PC-3 (cell line): ENCODE data around the gene BASP1. TPM values are rescaled to one million over a fixed set of nuclear protein-coding genes. Genes with fewer than 3 reads are reported as not detected.
A peak's percentile ranks its signal among the peaks of the same experiment; 100 is the strongest.

Experiments used
- ATAC-seq: fragments of 200-7000 bp; cut with Tn5 transposase; 2 replicates; pipeline ENCODE4 v1.9.1; 2020; ENCODE audit warnings: mild to moderate bottlenecking, moderate library complexity
- BruUV-seq: library from RNA; stranded (reverse); fragments of 400-500 nt; replicated peaks from 2 replicates; lab custom pipeline; 2021; lab: Mats Ljungman, UMichigan
- CTCF ChIA-PET: fragments of 300-600 bp; sonication (Branson Sonifier 250); formaldehyde crosslinking; loops from one replicate; lab custom pipeline; 2022; ENCODE audit warnings: antibody characterized with exemption; lab: Charles Lee
- POLR2A ChIA-PET: fragments of 300-600 bp; sonication (Branson Sonifier 250); formaldehyde crosslinking; loops from one replicate; lab custom pipeline; 2022; ENCODE audit warnings: antibody characterized with exemption; ENCODE audit not compliant: unreplicated experiment; lab: Charles Lee
- DNase-seq: peaks from one replicate; pipeline ENCODE4 v3.0.0-alpha.2; 2015
- H2AFZ ChIP-seq: fragments of 300-600 bp; sonication (generic); 2 replicates; pipeline ENCODE4 v1.6.0; 2016; ENCODE audit warnings: antibody characterized with exemption, low read length
- H3F3A ChIP-seq: fragments of 300-600 bp; sonication (generic); one replicate; pipeline ENCODE4 v1.6.0; 2017; ENCODE audit warnings: antibody characterized with exemption, low read length, control low read depth, mild to moderate bottlenecking; ENCODE audit not compliant: unreplicated experiment
- H3K27ac ChIP-seq: fragments of 300-600 bp; sonication (generic); 2 replicates; pipeline ENCODE4 v1.5.1; 2016; ENCODE audit warnings: mild to moderate bottlenecking, low read length
- H3K27me3 ChIP-seq: fragments of 300-600 bp; sonication (generic); 2 replicates; pipeline ENCODE4 v1.6.1; 2016; ENCODE audit warnings: low read length, mixed read lengths
- H3K36me3 ChIP-seq: fragments of 300-600 bp; sonication (generic); 2 replicates; pipeline ENCODE4 v1.6.1; 2016; ENCODE audit warnings: low read depth, mixed run types, low read length, mixed read lengths
- H3K4me1 ChIP-seq: fragments of 300-600 bp; sonication (generic); 2 replicates; pipeline ENCODE4 v1.5.1; 2016; ENCODE audit warnings: low read length; ENCODE audit not compliant: insufficient read depth
- H3K4me2 ChIP-seq: fragments of 300-600 bp; sonication (generic); 2 replicates; pipeline ENCODE4 v1.6.0; 2016; ENCODE audit warnings: low read length
- H3K4me3 ChIP-seq: fragments of 300-600 bp; sonication (generic); 2 replicates; pipeline ENCODE4 v1.5.1; 2016; ENCODE audit warnings: mild to moderate bottlenecking, low read length, mixed read lengths
- H3K79me2 ChIP-seq: fragments of 300-600 bp; sonication (generic); 2 replicates; pipeline ENCODE4 v1.6.1; 2017; ENCODE audit warnings: low read length, mixed read lengths
- H3K9ac ChIP-seq: fragments of 300-600 bp; sonication (generic); 2 replicates; pipeline ENCODE4 v1.6.0; 2016; ENCODE audit warnings: mild to moderate bottlenecking, low read length
- H3K9me2 ChIP-seq: fragments of 300-600 bp; sonication (generic); replicated peaks from 2 replicates; pipeline ENCODE4 v1.6.1; 2016; ENCODE audit warnings: mixed run types, low read length, mixed read lengths
- H3K9me3 ChIP-seq: fragments of 300-600 bp; sonication (generic); 2 replicates; pipeline ENCODE4 v1.6.1; 2016; ENCODE audit warnings: low read length, mixed read lengths
- H4K20me1 ChIP-seq: fragments of 300-600 bp; sonication (generic); 2 replicates; pipeline ENCODE4 v1.6.1; 2016; ENCODE audit warnings: low read length, mixed read lengths
- CTCF ChIP-seq: fragments of 300-600 bp; sonication (generic); conservative IDR thresholded peaks from 2 replicates; pipeline ENCODE4 v1.5.1; 2017; ENCODE audit warnings: antibody characterized with exemption, low read depth, mild to moderate bottlenecking, low read length
- EZH2 ChIP-seq: fragments of 300-600 bp; sonication (generic); IDR thresholded peaks from one replicate; pipeline ENCODE4 v1.6.1; 2017; ENCODE audit warnings: antibody characterized with exemption, mild to moderate bottlenecking, low read length; ENCODE audit not compliant: unreplicated experiment
- EZH2phosphoT487 ChIP-seq: fragments of 300-600 bp; sonication (generic); IDR thresholded peaks from 2 replicates; pipeline ENCODE4 v1.6.1; 2018; ENCODE audit warnings: mild to moderate bottlenecking, antibody characterized with exemption, low read length, borderline replicate concordance
- intact Hi-C: fragments of 100-400 bp; cut with micrococcal nuclease; formaldehyde crosslinking; loops from 2 replicates; pipeline ENCODE4 v1.9.0; 2023
- total RNA-seq: library from RNA; depleted of rRNA; stranded (reverse); fragments of >200 nt; gene quantifications from 2 replicates; pipeline ENCODE4 v1.2.3, GENCODE V29; 2014

Gene BASP1
- total RNA-seq, 1 experiment from 2014 or later, result 169 TPM

GRCh38 chr5:17184588-17184987, 32.8 kb upstream of the BASP1 start:
- Histone ChIP-seq H4K20me1 (no peaks in the 10 kb centered on the region), H3K4me3 (no peak overlapping the region), H3K36me3 (no peaks in the 10 kb centered on the region), H3K9me3 (no peaks in the 10 kb centered on the region), H3K27ac (no peak overlapping the region), H2AFZ (no peak overlapping the region), H3K4me1 (peaks cover 61% of the 10 kb centered on the region), H3K9ac (no peak overlapping the region), H3K79me2 (no peaks in the 10 kb centered on the region), H3K9me2 (no peaks in the 10 kb centered on the region), H3F3A (no peaks in the 10 kb centered on the region), H3K27me3 (no peaks in the 10 kb centered on the region), H3K4me2 (no peak overlapping the region)
- ChIA-PET CTCF (no interaction called here), POLR2A (no interaction called here)
- intact Hi-C loops, result no loop called here
- no peak for ATAC-seq
- TF ChIP-seq CTCF (no peak), EZH2phosphoT487 (no peak), EZH2 (no peak)
- DNase-seq, result no peak
- no TSS peak for BruUV-seq

- Histone ChIP-seq H4K20me1 (no peaks in the 10 kb centered on the region), H3K27ac (peak overlapping the region; percentile 88), H3K27me3 (no peaks in the 10 kb centered on the region), H3K79me2 (no peaks in the 10 kb centered on the region), H3K4me2 (0 out of 2 replicates have a peak overlapping the region, but pooled peaks have one; percentile 1), H3K9me3 (no peaks in the 10 kb centered on the region), H3F3A (no peaks in the 10 kb centered on the region), H3K4me1 (peaks cover 67% of the 10 kb centered on the region), H2AFZ (no peak overlapping the region), H3K36me3 (no peaks in the 10 kb centered on the region), H3K9me2 (no peaks in the 10 kb centered on the region), H3K4me3 (no peak overlapping the region), H3K9ac (no peak overlapping the region)
- DNase-seq (no peak), ATAC-seq (no peak)
- ChIA-PET POLR2A (interaction anchor here (0.5 kb wide), 1 partner anchor 249 kb away, joined by 4 read pairs; the partner anchor contains the start of gene MYO10), CTCF (no interaction called here)
- BruUV-seq, result no TSS peak
- TF ChIP-seq EZH2, result no peak
- no peak for TF ChIP-seq EZH2phosphoT487
- TF ChIP-seq CTCF, result no peak
- intact Hi-C loops, result loop anchor here (5.0 kb wide), 3 partner anchors 38 to 183 kb away; no protein-coding TSS in a partner anchor
These were observed 32.1 kb upstream of the BASP1 start for GRCh38 chr5:17185349-17185748.

GRCh38 chr5:17185773-17186172, 31.7 kb upstream of the BASP1 start:
- Histone ChIP-seq H3K27ac (peak overlapping the region; percentile 88), H3K36me3 (no peaks in the 10 kb centered on the region), H3K4me2 (0 out of 2 replicates have a peak overlapping the region, but pooled peaks have one; percentile 1), H3K9me2 (no peaks in the 10 kb centered on the region), H2AFZ (no peak overlapping the region), H3K4me3 (no peak overlapping the region), H3K27me3 (no peaks in the 10 kb centered on the region), H3K9me3 (no peaks in the 10 kb centered on the region), H3K9ac (peak overlapping the region; percentile 4; the same call in 1 of the 2 replicates), H4K20me1 (no peaks in the 10 kb centered on the region), H3K79me2 (no peaks in the 10 kb centered on the region), H3F3A (no peaks in the 10 kb centered on the region), H3K4me1 (peaks cover 67% of the 10 kb centered on the region)
- ChIA-PET CTCF (no interaction called here), POLR2A (interaction anchor here (0.5 kb wide), 1 partner anchor 250 kb away, joined by 4 read pairs; the partner anchor contains the start of gene MYO10)
- BruUV-seq, result no TSS peak
- no peak for ATAC-seq
- peak; percentile 70 for DNase-seq
- intact Hi-C loops, result loop anchor here (5.0 kb wide), 3 partner anchors 38 to 183 kb away; no protein-coding TSS in a partner anchor
- no peak for TF ChIP-seq CTCF
- no peak for TF ChIP-seq EZH2phosphoT487
- TF ChIP-seq EZH2, result no peak
